Activated B cell treated with CpG ODN at 0.5 μM for 24 hours (primary cell): Measurements from ENCODE around the gene TRPM4. TPM values are rescaled to one million over a fixed set of nuclear protein-coding genes. Genes with fewer than 3 reads are reported as not detected.
A peak's percentile ranks its signal among the peaks of the same experiment; 100 is the strongest.

ENCODE experiments used
- ATAC-seq: fragments of 200-7000 bp; cut with Tn5 transposase; one replicate; pipeline ENCODE4 v1.10.0; 2021; ENCODE audit warnings: low read depth, mild to moderate bottlenecking, moderate library complexity
- CTCF ChIA-PET: fragments of 350-600 bp; sonication (Branson Sonifier 250); formaldehyde crosslinking; loops from one replicate; lab custom pipeline; 2021; ENCODE audit warnings: antibody characterized with exemption; lab: Charles Lee
- POLR2A ChIA-PET: fragments of 350-600 bp; sonication (Branson Sonifier 250); formaldehyde crosslinking; loops from one replicate; lab custom pipeline; 2021; ENCODE audit warnings: antibody characterized with exemption; lab: Charles Lee
- DNase-seq: peaks from one replicate; pipeline ENCODE4 v3.0.0; 2022
- H3K27ac Mint-ChIP-seq: one replicate; pipeline ENCODE4 v1.8.0; 2020; ENCODE audit warnings: mixed read lengths
- H3K27me3 Mint-ChIP-seq: one replicate; pipeline ENCODE4 v1.8.0; 2021; ENCODE audit warnings: mixed read lengths
- H3K36me3 Mint-ChIP-seq: one replicate; pipeline ENCODE4 v1.8.0; 2021; ENCODE audit warnings: low read depth, mixed read lengths
- H3K4me1 Mint-ChIP-seq: one replicate; pipeline ENCODE4 v1.8.0; 2021; ENCODE audit warnings: mixed read lengths
- H3K4me3 Mint-ChIP-seq: one replicate; pipeline ENCODE4 v1.8.0; 2020; ENCODE audit warnings: mild to moderate bottlenecking, mixed read lengths
- H3K9me3 Mint-ChIP-seq: one replicate; pipeline ENCODE4 v1.8.0; 2020; ENCODE audit warnings: mixed read lengths
- intact Hi-C: fragments of 100-400 bp; cut with micrococcal nuclease; formaldehyde crosslinking; loops from one replicate; pipeline ENCODE4 v1.15.1; 2024
- total RNA-seq: library from RNA; stranded (reverse); gene quantifications from 2 replicates; pipeline ENCODE4 v1.2.3, GENCODE V29; 2022
- TF ChIP-seq, protein P1 (sequence below): fragments of 200-600 bp; IDR thresholded peaks from one replicate; pipeline ENCODE4 v1.8.0; 2022; ENCODE audit warnings: antibody characterized with exemption, mild to moderate bottlenecking

TRPM4 gene
- total RNA-seq, 1 donor from 2014 or later: not detected

DNA sequence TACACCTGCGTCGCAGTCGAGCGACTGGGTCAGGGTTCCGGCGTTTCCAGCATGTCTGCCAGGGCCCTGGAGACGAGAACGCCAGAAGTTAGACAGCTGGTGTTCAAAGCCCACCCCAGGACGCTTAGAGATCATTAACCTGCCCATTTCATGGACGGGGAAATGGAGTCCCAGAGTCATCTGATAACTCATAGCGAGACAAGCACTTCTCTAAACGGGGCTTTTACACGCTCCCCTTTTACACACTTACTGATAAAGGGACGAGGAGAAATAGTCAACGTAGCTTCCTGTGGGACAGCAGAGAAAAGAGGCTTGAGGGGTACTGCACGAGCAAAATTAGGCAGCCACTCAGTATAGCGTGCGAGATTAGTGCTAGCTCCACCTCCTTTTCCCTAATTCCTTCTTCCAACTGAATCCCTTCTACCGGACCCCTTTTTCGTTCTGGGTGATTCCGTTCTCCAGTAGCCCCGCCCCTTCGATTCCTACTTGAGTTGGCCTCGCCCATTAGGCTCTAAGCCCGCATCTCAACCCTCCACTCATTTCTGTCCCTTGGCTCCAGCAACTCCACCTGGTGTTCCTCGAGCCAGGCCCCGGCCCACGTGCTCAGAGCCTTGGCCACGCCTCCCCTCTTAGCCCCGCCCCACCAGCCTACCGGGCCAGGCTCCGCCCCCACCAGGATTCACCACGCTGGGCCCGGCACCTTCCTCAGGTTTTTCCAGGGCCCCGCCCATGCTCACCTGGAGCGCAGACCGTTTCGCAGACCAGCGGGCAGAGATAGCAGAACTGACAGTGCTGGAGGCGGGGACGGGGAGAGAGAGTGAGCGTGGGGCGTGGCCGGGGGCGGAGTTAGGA lies 6.1 kb upstream of the TRPM4 start:
- Mint-ChIP-seq H3K4me3 (peak overlapping the region; percentile 32), H3K27me3 (peaks cover 55% of the 10 kb centered on the region), H3K4me1 (peaks cover 32% of the 10 kb centered on the region), H3K27ac (no peak overlapping the region), H3K36me3 (no peaks in the 10 kb centered on the region), H3K9me3 (peaks cover 10% of the 10 kb centered on the region)
- POLR2A ChIA-PET: interaction anchor here (0.5 to 1.3 kb wide), 3 partner anchors 20 to 72 kb away, joined by 3 to 6 read pairs (median 4); no protein-coding TSS in a partner anchor
- DNase-seq (peak; percentile 40), ATAC-seq (peak; percentile 25)
- TF ChIP-seq, protein P1, sequence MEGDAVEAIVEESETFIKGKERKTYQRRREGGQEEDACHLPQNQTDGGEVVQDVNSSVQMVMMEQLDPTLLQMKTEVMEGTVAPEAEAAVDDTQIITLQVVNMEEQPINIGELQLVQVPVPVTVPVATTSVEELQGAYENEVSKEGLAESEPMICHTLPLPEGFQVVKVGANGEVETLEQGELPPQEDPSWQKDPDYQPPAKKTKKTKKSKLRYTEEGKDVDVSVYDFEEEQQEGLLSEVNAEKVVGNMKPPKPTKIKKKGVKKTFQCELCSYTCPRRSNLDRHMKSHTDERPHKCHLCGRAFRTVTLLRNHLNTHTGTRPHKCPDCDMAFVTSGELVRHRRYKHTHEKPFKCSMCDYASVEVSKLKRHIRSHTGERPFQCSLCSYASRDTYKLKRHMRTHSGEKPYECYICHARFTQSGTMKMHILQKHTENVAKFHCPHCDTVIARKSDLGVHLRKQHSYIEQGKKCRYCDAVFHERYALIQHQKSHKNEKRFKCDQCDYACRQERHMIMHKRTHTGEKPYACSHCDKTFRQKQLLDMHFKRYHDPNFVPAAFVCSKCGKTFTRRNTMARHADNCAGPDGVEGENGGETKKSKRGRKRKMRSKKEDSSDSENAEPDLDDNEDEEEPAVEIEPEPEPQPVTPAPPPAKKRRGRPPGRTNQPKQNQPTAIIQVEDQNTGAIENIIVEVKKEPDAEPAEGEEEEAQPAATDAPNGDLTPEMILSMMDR: no peak
- CTCF ChIA-PET: interaction anchor here (0.9 to 1.0 kb wide), 2 partner anchors 37 to 54 kb away, joined by 3 to 4 read pairs; partner anchors contain the start of gene LIN7B
- intact Hi-C loops: no loop called here

DNA sequence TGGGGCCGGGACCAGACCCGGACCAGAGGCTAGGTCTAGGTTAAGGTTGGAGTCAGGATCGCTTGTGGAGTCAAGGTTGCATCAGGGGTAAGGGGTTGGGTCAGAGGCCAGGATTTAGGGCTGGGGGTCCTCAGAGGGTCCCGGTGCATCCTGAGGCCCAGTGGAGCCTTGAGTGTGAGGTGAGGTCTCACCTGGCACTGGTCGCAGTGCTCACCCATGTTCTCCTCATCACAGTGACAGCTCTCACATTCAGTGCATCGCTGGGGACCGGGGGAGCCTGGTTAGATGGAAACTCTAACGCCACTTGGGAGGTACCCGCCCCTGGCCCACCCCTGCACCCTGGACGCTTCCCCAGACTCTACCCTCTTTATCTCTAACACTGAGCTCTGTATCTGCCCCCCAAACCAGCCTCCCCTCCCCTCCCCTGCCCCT lies 5.5 kb upstream of the TRPM4 start:
- ATAC-seq: no peak

DNA sequence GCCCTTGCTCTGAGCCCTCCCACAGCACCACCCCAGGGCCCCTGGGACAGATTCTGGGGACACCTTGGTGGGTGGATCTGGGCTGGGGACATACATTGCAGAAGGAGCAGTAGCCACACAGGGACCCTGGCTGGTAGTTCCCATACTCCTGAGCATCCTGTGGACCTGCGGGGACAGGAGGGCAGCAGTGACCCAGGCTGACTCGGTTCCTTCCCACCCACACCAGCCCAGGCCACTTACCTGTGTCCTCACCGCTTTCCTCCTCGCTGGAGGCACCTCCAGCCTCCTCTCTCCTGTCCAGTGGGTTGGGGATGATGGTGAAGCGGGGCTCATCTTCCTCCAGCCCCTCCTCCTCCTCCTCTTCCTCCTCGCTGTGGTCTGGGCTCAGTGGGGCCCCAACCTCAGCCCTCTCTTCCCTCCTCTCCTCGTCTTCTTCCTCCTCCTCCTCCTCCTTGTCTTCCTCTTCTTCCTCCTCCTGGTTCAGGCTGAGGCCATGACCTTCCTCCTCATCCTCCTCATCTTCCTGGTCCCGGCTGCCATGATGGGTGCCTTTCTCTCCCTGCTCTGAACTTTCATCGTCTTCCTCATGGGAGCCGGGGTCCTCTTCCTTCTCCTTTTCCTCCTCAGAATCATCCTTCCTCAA lies 4.3 kb upstream of the TRPM4 start:
- peaks cover 10% of the 10 kb centered on the region for H3K9me3 Mint-ChIP-seq
- peaks cover 33% of the 10 kb centered on the region for H3K4me1 Mint-ChIP-seq
- TF ChIP-seq, protein P1: no peak
- H3K36me3 Mint-ChIP-seq: no peaks in the 10 kb centered on the region
- DNase-seq: no peak
- peaks cover 48% of the 10 kb centered on the region for H3K27me3 Mint-ChIP-seq
- intact Hi-C loops: no loop called here
- H3K4me3 Mint-ChIP-seq: no peak overlapping the region
- no peak overlapping the region for H3K27ac Mint-ChIP-seq
- CTCF ChIA-PET: no interaction called here
- no peak for ATAC-seq
- POLR2A ChIA-PET: no interaction called here

More for the DNA sequence above, 5.5 kb upstream of the TRPM4 start:
- Mint-ChIP-seq H3K27ac (no peak overlapping the region), H3K27me3 (peaks cover 50% of the 10 kb centered on the region), H3K36me3 (no peaks in the 10 kb centered on the region), H3K4me1 (peaks cover 32% of the 10 kb centered on the region), H3K9me3 (peaks cover 10% of the 10 kb centered on the region), H3K4me3 (no peak overlapping the region)
- CTCF ChIA-PET: no interaction called here
- POLR2A ChIA-PET: no interaction called here
- TF ChIP-seq, protein P1: no peak
- DNase-seq: no peak
- intact Hi-C loops: no loop called here

DNA sequence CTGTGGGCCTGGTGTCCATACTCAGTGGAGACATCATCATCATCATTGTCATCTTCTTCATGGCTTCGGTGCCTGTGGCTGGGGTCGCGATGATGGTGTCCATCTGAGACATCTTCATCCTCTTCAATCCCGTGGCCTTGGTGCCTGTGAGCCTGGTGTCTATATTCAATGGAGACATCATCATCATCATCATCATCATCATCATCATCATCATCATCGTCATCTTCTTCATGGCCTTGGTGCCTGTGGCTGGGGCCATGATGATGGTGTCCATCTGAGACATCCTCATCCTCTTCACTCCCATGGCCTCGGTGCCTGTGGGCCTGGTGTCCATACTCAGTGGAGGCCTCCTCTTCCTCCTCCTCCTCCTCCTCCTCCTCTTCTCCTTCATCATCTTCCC lies 3.3 kb upstream of the TRPM4 start:
- ChIA-PET CTCF (no interaction called here), POLR2A (no interaction called here)
- DNase-seq: no peak
- Mint-ChIP-seq H3K9me3 (peaks cover 10% of the 10 kb centered on the region), H3K4me3 (no peak overlapping the region), H3K4me1 (peaks cover 27% of the 10 kb centered on the region), H3K27me3 (peaks cover 43% of the 10 kb centered on the region), H3K27ac (no peak overlapping the region), H3K36me3 (no peaks in the 10 kb centered on the region)
- intact Hi-C loops: no loop called here
- TF ChIP-seq, protein P1: no peak
- no peak for ATAC-seq
